Loucy (cell line): ENCODE data around the gene UBIAD1.

Experiments
- CTCF ChIP-seq: fragments of 200-600 bp; sonication (generic); conservative IDR thresholded peaks from 2 replicates; pipeline ENCODE4 v1.5.1; 2014; ENCODE audit warnings: mild to moderate bottlenecking, antibody characterized with exemption, low read length
- EZH2phosphoT487 ChIP-seq: fragments of 200-600 bp; IDR thresholded peaks from 2 replicates; pipeline ENCODE4 v1.6.1; 2018; ENCODE audit warnings: antibody characterized with exemption, mild to moderate bottlenecking, moderate library complexity, borderline replicate concordance

DNA sequence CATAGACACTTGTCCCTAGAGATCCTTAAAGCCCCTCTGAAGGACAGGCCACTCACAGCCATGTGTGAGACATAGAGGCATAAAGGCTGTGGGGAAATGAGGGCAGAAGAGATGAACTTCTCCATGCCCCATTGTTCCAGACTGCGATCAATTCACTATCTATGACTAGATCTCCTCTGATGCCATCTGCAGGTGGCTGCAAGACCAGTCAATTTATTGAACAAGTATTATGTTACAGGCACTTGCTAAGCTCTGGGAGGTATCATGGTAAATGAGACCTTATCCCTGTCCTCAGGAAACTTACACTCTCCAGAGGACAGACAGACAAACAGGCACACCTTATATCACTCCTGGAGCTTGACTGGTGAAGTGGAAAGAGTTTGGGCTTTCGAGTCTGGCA lies 22.9 kb downstream of the UBIAD1 start:
- no peak for TF ChIP-seq CTCF
- no peak for TF ChIP-seq EZH2phosphoT487
